NCI-H460 (cell line): ENCODE measurements around the gene ACOT12. TPM values are rescaled to one million over a fixed set of nuclear protein-coding genes. Genes with fewer than 3 reads are reported as not detected.
"Not testable (repeated sequence)": the region's sequence is repeated elsewhere in the genome, so short reads cannot be mapped to it uniquely, and the experiment has no call there.

Source experiments
- DNase-seq: peaks from one replicate; pipeline ENCODE4 v3.0.0-alpha.2; 2016; ENCODE audit warnings: low read depth; ENCODE audit errors: extremely low read depth
- total RNA-seq: library from RNA; depleted of rRNA; stranded (reverse); fragments of >200 nt; shearing (Covaris generic); gene quantifications from 2 replicates; pipeline ENCODE4 v1.2.3, GENCODE V29; 2014

Gene ACOT12
- total RNA-seq, 1 experiment from 2014 or later, result not detected

- DNase-seq, result no peak
These were observed 48.4 kb downstream of the ACOT12 start for GRCh38 chr5:81345411-81346003.

- no peak for DNase-seq
These were observed 49.2 kb downstream of the ACOT12 start for GRCh38 chr5:81344736-81345135.

GRCh38 chr5:81338213-81338612 lies 55.7 kb downstream of the ACOT12 start:
- not testable (repeated sequence) for DNase-seq

- DNase-seq, result no peak
These were observed 56.1 kb downstream of the ACOT12 start for GRCh38 chr5:81337803-81338202.

DNA sequence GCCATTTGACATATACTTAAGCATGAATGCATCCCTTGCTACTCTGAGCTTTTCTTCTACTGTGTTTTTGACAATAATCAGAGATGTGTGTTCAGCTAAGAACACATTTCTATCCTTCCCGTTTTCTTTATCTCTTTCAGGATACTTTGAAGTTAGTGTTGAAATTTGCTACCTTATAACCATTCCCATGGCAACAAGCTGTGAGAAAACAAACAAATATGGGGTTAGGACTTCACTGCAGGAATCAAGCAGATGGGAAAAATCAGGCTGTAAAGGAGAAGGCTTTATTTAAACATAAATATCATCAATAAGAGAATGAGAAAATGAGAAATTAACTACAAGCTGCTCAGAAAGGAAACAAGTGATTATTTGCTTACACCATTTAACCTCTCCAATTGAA lies 57.4 kb downstream of the ACOT12 start:
- no peak for DNase-seq

DNA sequence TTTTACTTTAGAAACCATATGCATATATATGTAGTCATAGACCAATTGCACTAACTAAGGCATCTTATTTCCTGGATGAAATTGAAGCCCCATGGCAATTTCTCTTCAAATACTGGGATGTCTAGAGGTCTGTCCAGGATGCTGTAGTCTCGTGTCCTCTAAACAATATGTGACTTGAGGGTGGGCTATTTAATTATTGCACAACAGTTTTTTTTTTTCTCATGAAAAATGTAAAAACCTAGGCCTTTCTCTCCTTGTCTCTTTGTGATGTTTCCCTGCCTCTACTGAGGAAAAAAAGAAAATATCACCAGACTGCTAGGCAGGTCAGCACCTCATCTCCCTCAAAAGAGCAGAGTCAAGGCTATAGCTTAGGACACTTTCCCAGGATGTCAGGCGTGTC lies 58.0 kb downstream of the ACOT12 start:
- DNase-seq, result no peak

- DNase-seq, result no peak
These were observed 59.5 kb downstream of the ACOT12 start for GRCh38 chr5:81334304-81335061.

DNA sequence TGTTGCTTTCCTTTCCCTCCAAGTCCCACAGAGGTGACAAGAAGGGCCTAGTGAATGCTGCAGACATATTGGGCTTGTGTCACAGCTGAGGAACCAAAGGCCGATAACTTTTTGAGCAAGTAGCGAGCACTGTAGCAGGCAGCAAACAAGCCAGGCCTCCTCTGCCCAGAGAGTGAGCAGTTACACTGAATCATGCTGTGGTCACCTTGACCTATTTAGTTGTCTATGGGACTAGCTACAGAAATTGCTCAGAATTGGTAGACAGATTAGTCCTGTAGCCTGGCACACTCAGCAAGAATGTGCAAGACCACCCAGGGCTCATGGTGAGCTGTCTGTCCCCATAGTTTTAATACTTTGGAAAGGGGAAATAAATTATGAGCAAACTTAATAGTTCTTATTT lies 67.4 kb downstream of the ACOT12 start:
- DNase-seq, result no peak

- no peak for DNase-seq
These were observed 76.4 kb downstream of the ACOT12 start for GRCh38 chr5:81317536-81317935.

- no peak for DNase-seq
These were observed 77.4 kb downstream of the ACOT12 start for GRCh38 chr5:81316571-81316970.

- no peak for DNase-seq
These were observed 78.1 kb downstream of the ACOT12 start for GRCh38 chr5:81315830-81316229.

DNA sequence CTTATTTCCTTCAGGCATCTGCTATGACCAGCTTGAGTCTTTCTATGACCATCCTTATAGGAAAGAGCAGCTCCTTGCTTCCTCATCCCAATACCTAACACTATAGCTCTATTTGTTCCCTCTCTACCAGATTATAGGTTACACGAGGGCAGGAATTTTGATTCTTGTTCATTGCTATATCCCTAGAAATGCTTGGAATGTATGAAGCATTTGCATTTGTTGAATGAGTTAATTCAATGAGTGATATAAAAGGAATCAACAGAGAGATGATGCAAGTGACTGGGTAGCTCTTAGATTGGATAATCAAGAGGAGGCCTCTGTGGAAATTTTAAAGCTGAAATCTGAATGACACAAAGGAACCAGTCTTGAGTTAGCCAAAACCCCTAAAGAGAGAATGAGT lies 78.6 kb downstream of the ACOT12 start:
- no peak for DNase-seq

- no peak for DNase-seq
These were observed 79.4 kb downstream of the ACOT12 start for GRCh38 chr5:81314581-81314980.

GRCh38 chr5:81313686-81314085 lies 80.2 kb downstream of the ACOT12 start:
- DNase-seq, result no peak

DNA sequence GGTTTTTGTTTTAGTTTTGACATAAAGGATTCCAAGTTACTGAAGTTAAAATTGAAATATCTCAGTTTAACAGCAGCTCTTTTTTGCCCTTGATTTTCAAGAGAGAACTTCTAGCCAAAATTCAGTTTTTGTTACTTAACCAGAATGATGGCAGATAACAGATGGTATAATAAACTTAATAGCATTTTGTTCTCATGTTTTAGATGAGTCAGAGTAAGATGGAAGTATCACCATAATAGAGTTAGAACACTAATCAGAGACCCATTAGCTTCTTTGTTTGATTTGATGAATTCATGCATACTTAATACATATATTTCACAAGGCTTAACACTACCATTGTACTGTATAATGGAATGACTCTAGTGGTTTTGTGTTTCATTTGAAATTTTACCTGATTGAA lies 80.7 kb downstream of the ACOT12 start:
- no peak for DNase-seq

DNA sequence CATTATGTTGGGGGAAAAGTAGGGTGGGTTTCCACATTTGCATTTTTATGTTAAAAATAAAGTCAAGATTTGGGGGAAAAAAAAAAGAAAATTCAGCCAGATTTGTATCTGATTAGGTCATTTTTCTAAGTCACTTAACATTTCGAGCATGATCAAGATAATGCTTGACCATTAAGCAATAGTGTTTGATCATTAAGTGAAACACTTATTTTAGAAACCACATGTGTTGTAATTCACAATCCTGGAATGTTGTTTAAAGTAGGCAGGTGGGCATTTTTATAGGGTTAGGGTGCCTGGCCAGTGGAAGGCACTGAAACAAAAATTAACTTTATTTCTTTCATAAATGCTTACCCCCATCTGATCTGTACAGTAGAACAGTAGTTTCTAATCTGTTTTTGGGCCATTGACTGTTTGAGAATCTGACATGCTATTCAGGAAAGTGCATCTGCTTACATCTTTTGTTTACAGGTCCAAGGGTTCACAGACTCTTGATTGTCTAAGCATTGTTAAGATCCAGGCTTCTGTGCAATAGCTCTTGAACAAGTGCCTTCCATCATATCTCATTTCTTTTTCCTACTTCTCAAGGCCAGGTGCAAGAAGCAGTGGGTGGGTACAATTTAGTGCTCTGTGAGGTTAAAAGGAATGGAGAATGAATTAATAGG lies 83.4 kb downstream of the ACOT12 start:
- no peak for DNase-seq

- DNase-seq, result no peak
These were observed 85.1 kb downstream of the ACOT12 start for GRCh38 chr5:81308836-81309235.

- DNase-seq, result no peak
These were observed 88.1 kb downstream of the ACOT12 start for GRCh38 chr5:81305785-81306184.

GRCh38 chr5:81303563-81303962 lies 90.4 kb downstream of the ACOT12 start:
- DNase-seq, result peak; percentile 29

- DNase-seq, result no peak
These were observed 91.3 kb downstream of the ACOT12 start for GRCh38 chr5:81302596-81302995.

DNA sequence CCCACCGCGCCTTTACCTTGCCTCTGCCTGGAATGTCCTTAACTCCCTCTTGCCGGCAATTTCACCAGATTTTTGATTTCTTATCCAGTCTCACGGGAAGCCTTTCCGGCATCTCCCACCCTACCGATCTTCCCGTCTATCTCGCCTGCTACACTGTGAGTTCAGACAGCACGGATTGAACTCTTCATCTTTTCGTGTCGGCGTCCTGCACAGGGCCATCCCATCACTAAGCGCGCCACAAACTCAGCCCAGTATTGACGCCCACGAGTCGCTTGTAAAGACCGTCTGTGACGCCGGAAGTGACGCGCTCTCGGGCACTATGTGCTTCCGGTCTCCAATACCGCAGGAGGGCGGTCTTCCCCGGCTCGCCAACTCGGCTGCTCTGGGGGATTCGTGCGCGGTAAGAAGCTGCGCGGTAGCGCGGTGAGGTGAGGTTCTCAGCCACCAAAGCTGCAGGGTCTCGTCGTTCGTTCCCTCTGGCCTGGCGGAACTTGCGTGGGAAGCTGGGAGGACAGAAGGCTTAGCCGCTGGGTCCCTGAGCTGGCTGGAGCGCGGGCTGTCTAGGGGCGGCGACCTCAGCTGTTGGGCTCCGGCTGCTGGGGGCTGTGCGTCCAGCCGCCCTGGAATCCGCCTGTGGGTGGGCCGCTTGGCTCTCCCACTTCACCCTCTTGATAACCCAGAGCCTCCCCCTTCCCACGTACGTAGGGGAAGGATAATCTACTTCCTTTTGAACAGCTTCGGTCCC lies 92.5 kb downstream of the ACOT12 start, which contains the start of gene ZCCHC9:
TSS of gene ZCCHC9 (plus strand) at position 317 of the 745 bp plus-strand sequence. CDS start 3,171 bp downstream, outside the sequence.
- peak; percentile 93 for DNase-seq
